SU-DHL-6 (cell line): ENCODE data around the gene KHSRP.
"Not testable (repeated sequence)": the region's sequence is repeated elsewhere in the genome, so short reads cannot be mapped to it uniquely, and the experiment has no call there.

Experiments used
- H2AFZ ChIP-seq: fragments of 200-600 bp; sonication (generic); 2 replicates; pipeline ENCODE4 v1.6.1; 2014; ENCODE audit warnings: low read depth, mild to moderate bottlenecking, moderate library complexity, mixed read lengths, antibody characterized with exemption, low read length; ENCODE audit not compliant: severe bottlenecking
- H3F3A ChIP-seq: fragments of 200-600 bp; shearing (Covaris generic); 2 replicates; pipeline ENCODE4 v1.6.0; 2016; ENCODE audit warnings: antibody characterized with exemption, mild to moderate bottlenecking; ENCODE audit not compliant: insufficient read depth
- H3K27ac ChIP-seq: fragments of 200-600 bp; sonication (generic); 2 replicates; pipeline ENCODE4 v1.5.1; 2016; ENCODE audit warnings: low read depth, mild to moderate bottlenecking, low read length, moderate library complexity, mixed read lengths
- H3K27me3 ChIP-seq: fragments of 200-600 bp; sonication (generic), shearing (Covaris generic); 2 replicates; pipeline ENCODE4 v1.6.0; 2014; ENCODE audit warnings: mild to moderate bottlenecking, low read length
- H3K36me3 ChIP-seq: fragments of 200-600 bp; sonication (generic); 2 replicates; pipeline ENCODE4 v1.6.1; 2014; ENCODE audit warnings: mild to moderate bottlenecking, low read length, mixed read lengths
- H3K4me2 ChIP-seq: fragments of 300-600, 200-600 bp; shearing (Covaris generic), sonication (generic); 2 replicates; pipeline ENCODE4 v1.6.0; 2014; ENCODE audit warnings: low read length, low read depth, mild to moderate bottlenecking; ENCODE audit not compliant: poor library complexity, severe bottlenecking
- H3K4me3 ChIP-seq: fragments of 200-600 bp; sonication (generic); 2 replicates; pipeline ENCODE4 v1.5.1; 2014; ENCODE audit warnings: antibody characterized with exemption, low read length, mild to moderate bottlenecking, mixed read lengths; ENCODE audit not compliant: insufficient read depth, poor library complexity, severe bottlenecking
- H3K79me2 ChIP-seq: fragments of 200-600 bp; sonication (generic); 2 replicates; pipeline ENCODE4 v1.6.1; 2014; ENCODE audit warnings: mild to moderate bottlenecking, low read length, moderate library complexity; ENCODE audit not compliant: insufficient read depth
- H3K9ac ChIP-seq: fragments of 200-600 bp; sonication (generic); 2 replicates; pipeline ENCODE4 v1.7.0; 2014; ENCODE audit warnings: mild to moderate bottlenecking, low read length
- H3K9me2 ChIP-seq: fragments of 200-600 bp; sonication (generic); replicated peaks from 2 replicates; pipeline ENCODE4 v1.6.1; 2014; ENCODE audit warnings: low read length; ENCODE audit not compliant: insufficient read depth
- H3K9me3 ChIP-seq: fragments of 200-600 bp; sonication (generic); 2 replicates; pipeline ENCODE4 v1.6.1; 2014; ENCODE audit warnings: low read length, mixed read lengths; ENCODE audit not compliant: insufficient read depth
- H4K20me1 ChIP-seq: fragments of 200-600 bp; sonication (generic); 2 replicates; pipeline ENCODE4 v1.6.1; 2014; ENCODE audit warnings: low read depth, mild to moderate bottlenecking, antibody characterized with exemption, low read length, moderate library complexity, mixed read lengths
- CTCF ChIP-seq: fragments of 200-600 bp; sonication (generic); IDR thresholded peaks from one replicate; pipeline ENCODE4 v1.5.1; 2017; ENCODE audit warnings: antibody characterized with exemption, mild to moderate bottlenecking, low read length, moderate library complexity; ENCODE audit not compliant: insufficient read depth, poor library complexity, severe bottlenecking
- EZH2phosphoT487 ChIP-seq: fragments of 200-600 bp; sonication (generic), shearing (Covaris generic); conservative IDR thresholded peaks from 2 replicates; pipeline ENCODE4 v1.6.1; 2018; ENCODE audit warnings: mild to moderate bottlenecking, antibody characterized with exemption, low read length, moderate library complexity, mixed read lengths

Gene KHSRP

GRCh38 chr19:6406401-6406800 is 18.2 kb downstream of the KHSRP start:
- Histone ChIP-seq H3K9ac (no peak overlapping the region), H3K4me3 (no peak overlapping the region), H3K4me2 (no peak overlapping the region), H2AFZ (no peak overlapping the region), H3K36me3 (no peaks in the 10 kb centered on the region), H3K79me2 (no peaks in the 10 kb centered on the region), H3K9me3 (no peaks in the 10 kb centered on the region), H3K9me2 (no peaks in the 10 kb centered on the region), H3F3A (no peaks in the 10 kb centered on the region), H3K27ac (no peak overlapping the region), H4K20me1 (no peaks in the 10 kb centered on the region), H3K27me3 (no peaks in the 10 kb centered on the region)
- TF ChIP-seq CTCF (no peak), EZH2phosphoT487 (no peak)

- H3K4me2 ChIP-seq, result no peak overlapping the region
- no peaks in the 10 kb centered on the region for H3K9me3 ChIP-seq
- H3K27me3 ChIP-seq, result no peaks in the 10 kb centered on the region
- H3K27ac ChIP-seq, result no peak overlapping the region
- H3K79me2 ChIP-seq, result no peaks in the 10 kb centered on the region
- no peaks in the 10 kb centered on the region for H3K36me3 ChIP-seq
- no peaks in the 10 kb centered on the region for H3F3A ChIP-seq
- H3K9me2 ChIP-seq, result no peaks in the 10 kb centered on the region
- H3K4me3 ChIP-seq, result no peak overlapping the region
- H3K9ac ChIP-seq, result no peak overlapping the region
- TF ChIP-seq CTCF (no peak), EZH2phosphoT487 (no peak)
- no peaks in the 10 kb centered on the region for H4K20me1 ChIP-seq
- H2AFZ ChIP-seq, result no peak overlapping the region
Observed at GRCh38 chr19:6402837-6403608, 21.6 kb downstream of the KHSRP start.

- H3K27me3 ChIP-seq, result no peaks in the 10 kb centered on the region
- no peak overlapping the region for H3K4me3 ChIP-seq
- no peak overlapping the region for H3K27ac ChIP-seq
- no peak overlapping the region for H3K4me2 ChIP-seq
- TF ChIP-seq EZH2phosphoT487, result no peak
- no peak for TF ChIP-seq CTCF
- no peaks in the 10 kb centered on the region for H3F3A ChIP-seq
- H3K79me2 ChIP-seq, result no peaks in the 10 kb centered on the region
- no peaks in the 10 kb centered on the region for H3K9me3 ChIP-seq
- H3K36me3 ChIP-seq, result no peaks in the 10 kb centered on the region
- no peaks in the 10 kb centered on the region for H3K9me2 ChIP-seq
- no peaks in the 10 kb centered on the region for H4K20me1 ChIP-seq
- H3K9ac ChIP-seq, result no peak overlapping the region
- H2AFZ ChIP-seq, result no peak overlapping the region
Observed at GRCh38 chr19:6402058-6402457, 22.6 kb downstream of the KHSRP start.

- H3K9ac ChIP-seq, H4K20me1 ChIP-seq, H2AFZ ChIP-seq, H3K27me3 ChIP-seq, H3K4me2 ChIP-seq, H3K36me3 ChIP-seq, H3K27ac ChIP-seq, H3K9me2 ChIP-seq, H3F3A ChIP-seq, H3K9me3 ChIP-seq, H3K79me2 ChIP-seq, H3K4me3 ChIP-seq: not testable (repeated sequence)
Observed at GRCh38 chr19:6400062-6400944, 24.3 kb downstream of the KHSRP start.
